Measurements from ENCODE around the gene RAMP3. TPM values are rescaled to one million over a fixed set of nuclear protein-coding genes. Genes with fewer than 3 reads are reported as not detected.

Gene RAMP3
- total and polyA plus RNA-seq, 5 donors from 2014 or later: not detected

GRCh38 chr7:45225311-45225947, 67.8 kb downstream of the RAMP3 start:
- Mint-ChIP-seq H3K27me3 (peaks cover 44% of the 10 kb centered on the region), H3K9me3 (peaks cover 0 to 1% (median 0%) of the 10 kb centered on the region in 7 donors), H3K4me3 (no peak overlapping the region), H3K36me3 (no peaks in the 10 kb centered on the region), H3K4me1 (peaks cover 0 to 8% (median 1%) of the 10 kb centered on the region in 4 donors), H3K27ac (no peak overlapping the region)
- ATAC-seq (ENCODE audit: low read depth in 2 of 2): no peak
- Histone ChIP-seq H3K27ac (ENCODE audit: insufficient read depth, low read length, poor library complexity, severe bottlenecking) (no peak overlapping the region), H3K4me1 (ENCODE audit: control insufficient read depth, insufficient read depth, low read length, poor library complexity, severe bottlenecking) (no peaks in the 10 kb centered on the region), H3K9me3 (ENCODE audit: control insufficient read depth in 2 of 2, low read length in 2 of 2) (no peaks in the 10 kb centered on the region), H3K4me3 (ENCODE audit: low read depth, low read length) (no peak overlapping the region), H3K36me3 (ENCODE audit: control insufficient read depth, insufficient read depth, low read length) (no peaks in the 10 kb centered on the region), H3K27me3 (ENCODE audit: control insufficient read depth, insufficient read depth, low read length) (peaks cover 3% of the 10 kb centered on the region)
- peak in 1 of 3 donors; percentile 13 for DNase-seq

DNA sequence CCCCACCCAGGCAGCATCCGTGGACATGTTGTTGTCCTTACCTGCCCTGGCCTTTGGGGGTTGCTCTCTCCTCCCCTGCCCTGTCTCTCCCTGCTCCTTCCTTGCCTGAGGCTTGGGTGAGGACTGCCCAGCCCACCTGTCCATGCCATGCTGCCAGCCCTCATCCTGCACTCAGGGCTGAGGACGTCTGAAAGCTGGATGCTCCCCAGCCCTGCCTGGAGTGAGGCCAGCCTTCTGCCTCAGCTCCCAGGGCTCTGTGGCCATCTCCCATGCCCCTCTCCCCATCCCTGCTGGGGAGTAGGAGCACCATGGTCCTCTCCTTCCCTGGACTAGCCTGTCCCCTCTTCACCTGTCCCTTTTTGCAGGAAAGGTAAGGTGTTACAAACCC, 68.4 kb downstream of the RAMP3 start:
- DNase-seq: no peak
- Histone ChIP-seq H3K27me3 (ENCODE audit: control insufficient read depth, insufficient read depth, low read length) (peaks cover 3% of the 10 kb centered on the region), H3K4me3 (ENCODE audit: low read depth, low read length) (no peak overlapping the region), H3K9me3 (ENCODE audit: control insufficient read depth in 2 of 2, low read length in 2 of 2) (no peaks in the 10 kb centered on the region), H3K27ac (ENCODE audit: insufficient read depth, low read length, poor library complexity, severe bottlenecking) (no peak overlapping the region), H3K36me3 (ENCODE audit: control insufficient read depth, insufficient read depth, low read length) (no peaks in the 10 kb centered on the region), H3K4me1 (ENCODE audit: control insufficient read depth, insufficient read depth, low read length, poor library complexity, severe bottlenecking) (no peaks in the 10 kb centered on the region)
- Mint-ChIP-seq H3K27ac (no peak overlapping the region), H3K9me3 (peaks cover 0 to 2% (median 0%) of the 10 kb centered on the region in 7 donors), H3K4me1 (peaks cover 0 to 9% (median 1%) of the 10 kb centered on the region in 4 donors), H3K36me3 (no peaks in the 10 kb centered on the region), H3K27me3 (peaks cover 47% of the 10 kb centered on the region), H3K4me3 (peak overlapping the region in 1 of 4 donors; percentile 47)
- no peak for ATAC-seq (ENCODE audit: low read depth in 2 of 2)

DNA sequence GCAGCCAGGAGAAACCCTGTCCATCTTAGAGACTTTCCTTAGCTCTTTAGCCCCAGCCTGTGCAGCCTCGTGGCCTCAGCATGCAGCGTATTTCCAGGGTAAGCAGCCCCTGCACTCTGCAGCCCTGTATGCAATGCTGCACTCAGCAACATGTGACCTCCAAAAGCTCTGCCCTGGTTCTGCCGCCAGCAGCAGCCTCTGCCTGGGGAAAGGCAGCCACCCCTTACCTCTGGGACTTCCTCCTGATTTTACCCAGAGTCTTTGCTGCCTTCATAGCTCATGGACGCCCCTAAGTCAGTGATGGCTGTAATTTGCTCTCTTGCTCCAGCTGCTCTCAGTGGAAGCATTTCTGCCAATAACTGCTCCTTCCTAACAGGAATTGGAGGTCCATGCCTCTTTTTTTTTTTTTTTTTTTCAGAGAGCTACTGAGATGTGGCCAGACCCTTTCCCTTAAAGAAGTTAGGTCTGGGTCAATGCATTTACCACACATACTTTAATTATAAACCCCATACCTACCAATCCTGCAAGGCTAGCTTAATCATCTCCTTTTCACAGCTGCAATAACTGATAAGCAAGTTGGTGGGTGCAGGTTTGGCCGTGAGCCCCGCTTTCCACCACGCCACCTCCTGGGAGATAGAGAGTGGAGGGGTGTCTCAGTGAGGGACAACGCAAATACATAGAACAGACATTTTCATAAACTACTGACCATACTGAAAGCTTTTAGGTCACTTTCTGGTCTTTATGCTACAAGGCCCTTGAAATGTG, 71.7 kb downstream of the RAMP3 start:
- Histone ChIP-seq H3K4me1 (ENCODE audit: control insufficient read depth, insufficient read depth, low read length, poor library complexity, severe bottlenecking) (no peaks in the 10 kb centered on the region), H3K36me3 (ENCODE audit: control insufficient read depth, insufficient read depth, low read length) (no peaks in the 10 kb centered on the region), H3K4me3 (ENCODE audit: low read depth, low read length) (no peak overlapping the region), H3K27ac (ENCODE audit: insufficient read depth, low read length, poor library complexity, severe bottlenecking) (no peak overlapping the region), H3K27me3 (ENCODE audit: control insufficient read depth, insufficient read depth, low read length) (peaks cover 11% of the 10 kb centered on the region), H3K9me3 (ENCODE audit: control insufficient read depth in 2 of 2, low read length in 2 of 2) (no peaks in the 10 kb centered on the region)
- no peak for ATAC-seq (ENCODE audit: low read depth in 2 of 2)
- Mint-ChIP-seq H3K4me1 (peaks cover 0 to 9% (median 2%) of the 10 kb centered on the region in 4 donors), H3K9me3 (peaks cover 0 to 2% (median 0%) of the 10 kb centered on the region in 7 donors), H3K27ac (no peak overlapping the region), H3K4me3 (peak overlapping the region in 1 of 4 donors; percentile 7), H3K36me3 (no peaks in the 10 kb centered on the region), H3K27me3 (peaks cover 53% of the 10 kb centered on the region)
- no peak for DNase-seq

DNA sequence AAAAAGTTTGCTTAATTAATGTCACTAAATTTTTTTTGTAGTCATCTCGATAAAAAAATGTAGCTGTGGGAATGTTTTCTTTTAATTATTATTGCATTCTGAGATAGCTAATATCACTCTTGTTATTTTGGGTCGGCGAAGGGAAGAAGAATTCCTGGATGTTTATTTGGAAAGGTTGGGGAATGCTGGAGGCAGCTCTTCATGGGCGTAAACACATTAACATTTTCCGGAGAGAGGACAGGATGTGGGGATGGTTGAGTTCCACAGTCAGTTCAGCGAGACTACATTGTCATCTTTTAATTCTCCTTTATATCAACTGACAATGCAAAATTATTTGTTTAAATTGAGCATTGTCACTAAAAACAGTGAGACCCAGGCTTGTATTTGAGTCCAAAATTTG, 72.5 kb downstream of the RAMP3 start:
- Mint-ChIP-seq H3K36me3 (no peaks in the 10 kb centered on the region), H3K27ac (no peak overlapping the region), H3K4me1 (peaks cover 0 to 9% (median 2%) of the 10 kb centered on the region in 4 donors), H3K27me3 (peaks cover 53% of the 10 kb centered on the region), H3K9me3 (peaks cover 0 to 2% (median 0%) of the 10 kb centered on the region in 7 donors), H3K4me3 (no peak overlapping the region)
- H3K4me1 ChIP-seq (ENCODE audit: control insufficient read depth, insufficient read depth, low read length, poor library complexity, severe bottlenecking): no peaks in the 10 kb centered on the region
- peaks cover 11% of the 10 kb centered on the region for H3K27me3 ChIP-seq (ENCODE audit: control insufficient read depth, insufficient read depth, low read length)
- H3K36me3 ChIP-seq (ENCODE audit: control insufficient read depth, insufficient read depth, low read length): no peaks in the 10 kb centered on the region
- no peak for DNase-seq
- ATAC-seq (ENCODE audit: low read depth in 2 of 2): no peak
- no peaks in the 10 kb centered on the region for H3K9me3 ChIP-seq (ENCODE audit: control insufficient read depth in 2 of 2, low read length in 2 of 2)
- H3K27ac ChIP-seq (ENCODE audit: insufficient read depth, low read length, poor library complexity, severe bottlenecking): no peak overlapping the region
- H3K4me3 ChIP-seq (ENCODE audit: low read depth, low read length): no peak overlapping the region

GRCh38 chr7:45230611-45231165, 73.1 kb downstream of the RAMP3 start:
- Mint-ChIP-seq H3K4me1 (peaks cover 0 to 9% (median 2%) of the 10 kb centered on the region in 4 donors), H3K9me3 (peaks cover 0 to 2% (median 0%) of the 10 kb centered on the region in 7 donors), H3K36me3 (no peaks in the 10 kb centered on the region), H3K27ac (no peak overlapping the region), H3K27me3 (peaks cover 53% of the 10 kb centered on the region), H3K4me3 (peak overlapping the region in 1 of 4 donors; percentile 55)
- no peak for ATAC-seq (ENCODE audit: low read depth in 2 of 2)
- H3K4me3 ChIP-seq (ENCODE audit: low read depth, low read length): no peak overlapping the region
- peaks cover 11% of the 10 kb centered on the region for H3K27me3 ChIP-seq (ENCODE audit: control insufficient read depth, insufficient read depth, low read length)
- no peaks in the 10 kb centered on the region for H3K9me3 ChIP-seq (ENCODE audit: control insufficient read depth in 2 of 2, low read length in 2 of 2)
- no peaks in the 10 kb centered on the region for H3K4me1 ChIP-seq (ENCODE audit: control insufficient read depth, insufficient read depth, low read length, poor library complexity, severe bottlenecking)
- no peaks in the 10 kb centered on the region for H3K36me3 ChIP-seq (ENCODE audit: control insufficient read depth, insufficient read depth, low read length)
- no peak for DNase-seq
- H3K27ac ChIP-seq (ENCODE audit: insufficient read depth, low read length, poor library complexity, severe bottlenecking): no peak overlapping the region

- no peak overlapping the region for H3K4me3 ChIP-seq (ENCODE audit: low read depth, low read length)
- peaks cover 0 to 2% (median 0%) of the 10 kb centered on the region in 7 donors for H3K9me3 Mint-ChIP-seq
- no peak for ATAC-seq (ENCODE audit: low read depth in 2 of 2)
Observed at GRCh38 chr7:45233249-45233775, 75.7 kb downstream of the RAMP3 start.

More at GRCh38 chr7:45233249-45233775, 75.7 kb downstream of the RAMP3 start:
- Mint-ChIP-seq H3K27me3 (peaks cover 46% of the 10 kb centered on the region), H3K4me1 (peaks cover 0 to 5% (median 2%) of the 10 kb centered on the region in 4 donors), H3K4me3 (no peak overlapping the region), H3K36me3 (no peaks in the 10 kb centered on the region), H3K27ac (no peak overlapping the region)
- Histone ChIP-seq H3K27me3 (ENCODE audit: control insufficient read depth, insufficient read depth, low read length) (peaks cover 15% of the 10 kb centered on the region), H3K27ac (ENCODE audit: insufficient read depth, low read length, poor library complexity, severe bottlenecking) (no peak overlapping the region), H3K36me3 (ENCODE audit: control insufficient read depth, insufficient read depth, low read length) (no peaks in the 10 kb centered on the region), H3K9me3 (ENCODE audit: control insufficient read depth in 2 of 2, low read length in 2 of 2) (no peaks in the 10 kb centered on the region), H3K4me1 (ENCODE audit: control insufficient read depth, insufficient read depth, low read length, poor library complexity, severe bottlenecking) (no peaks in the 10 kb centered on the region)
- no peak for DNase-seq
